ENCODE data around the gene ANKLE1. TPM values are rescaled to one million over a fixed set of nuclear protein-coding genes. Genes with fewer than 3 reads are reported as not detected.

The ANKLE1 gene
- total RNA-seq, 1 experiment from 2014 or later: 16.5 TPM

- TF ChIP-seq, protein P1, sequence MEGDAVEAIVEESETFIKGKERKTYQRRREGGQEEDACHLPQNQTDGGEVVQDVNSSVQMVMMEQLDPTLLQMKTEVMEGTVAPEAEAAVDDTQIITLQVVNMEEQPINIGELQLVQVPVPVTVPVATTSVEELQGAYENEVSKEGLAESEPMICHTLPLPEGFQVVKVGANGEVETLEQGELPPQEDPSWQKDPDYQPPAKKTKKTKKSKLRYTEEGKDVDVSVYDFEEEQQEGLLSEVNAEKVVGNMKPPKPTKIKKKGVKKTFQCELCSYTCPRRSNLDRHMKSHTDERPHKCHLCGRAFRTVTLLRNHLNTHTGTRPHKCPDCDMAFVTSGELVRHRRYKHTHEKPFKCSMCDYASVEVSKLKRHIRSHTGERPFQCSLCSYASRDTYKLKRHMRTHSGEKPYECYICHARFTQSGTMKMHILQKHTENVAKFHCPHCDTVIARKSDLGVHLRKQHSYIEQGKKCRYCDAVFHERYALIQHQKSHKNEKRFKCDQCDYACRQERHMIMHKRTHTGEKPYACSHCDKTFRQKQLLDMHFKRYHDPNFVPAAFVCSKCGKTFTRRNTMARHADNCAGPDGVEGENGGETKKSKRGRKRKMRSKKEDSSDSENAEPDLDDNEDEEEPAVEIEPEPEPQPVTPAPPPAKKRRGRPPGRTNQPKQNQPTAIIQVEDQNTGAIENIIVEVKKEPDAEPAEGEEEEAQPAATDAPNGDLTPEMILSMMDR (conservative IDR thresholded peaks at IDR 0.05): no peak
- no peaks in the 10 kb centered on the region for H3K27me3 Mint-ChIP-seq (ENCODE audit: low read depth)
- no peak overlapping the region for H2AFZ ChIP-seq (ENCODE audit: low read length)
- no peak overlapping the region for H3K18ac ChIP-seq (ENCODE audit: insufficient read length, low read depth, low read length)
- H3K4ac ChIP-seq (ENCODE audit: low read depth, low read length): no peak overlapping the region
- H2BK5ac ChIP-seq (ENCODE audit: insufficient read length, low read length): no peak overlapping the region
- H3K9ac ChIP-seq (ENCODE audit: extremely low read depth, insufficient read length, low read length): peak overlapping the region; percentile 32
- peaks cover 7% of the 10 kb centered on the region; the same call in 1 of the 2 replicates for H3K79me2 ChIP-seq (ENCODE audit: insufficient read depth, low read length)
- H2BK15ac ChIP-seq (ENCODE audit: low read depth, low read length): no peak overlapping the region
- H2BK20ac ChIP-seq (ENCODE audit: low read depth, low read length, poor library complexity, severe bottlenecking): no peak overlapping the region
- no peak overlapping the region for H2AK5ac ChIP-seq (ENCODE audit: insufficient read length, low read length)
- H3K14ac ChIP-seq (ENCODE audit: insufficient read depth, low read length): no peak overlapping the region
- H3K9me3 Mint-ChIP-seq: no peaks in the 10 kb centered on the region
- no peaks in the 10 kb centered on the region for H3K4me1 ChIP-seq (ENCODE audit: insufficient read depth, low read length)
- no peak overlapping the region for H3T11ph ChIP-seq (ENCODE audit: low read length)
- H3K4me1 Mint-ChIP-seq: peaks cover 17 to 25% of the 10 kb centered on the region in 2 experiments
- H4K20me1 ChIP-seq (ENCODE audit: control insufficient read depth, insufficient read depth, insufficient read length): no peaks in the 10 kb centered on the region
- H2BK12ac ChIP-seq (ENCODE audit: insufficient read length, low read depth, low read length): no peak overlapping the region
- H3K4me2 ChIP-seq (ENCODE audit: insufficient read depth, insufficient read length, low read length): peak overlapping the region; percentile 73
- no peak overlapping the region for H2BK120ac ChIP-seq (ENCODE audit: low read depth, low read length, poor library complexity, severe bottlenecking)
- H4K8ac ChIP-seq (replicated peaks; ENCODE audit: insufficient read length, low read depth, low read length): no peak overlapping the region
- no peak overlapping the region for H3K56ac ChIP-seq (ENCODE audit: insufficient read length, low read depth, low read length)
- peak overlapping the region; percentile 94 to 95 for H3K4me3 Mint-ChIP-seq
- H3K36me3 Mint-ChIP-seq (ENCODE audit: insufficient read depth in 1 of 3, low read depth in 3 of 3): peaks cover 9 to 22% (median 22%) of the 10 kb centered on the region in 3 experiments; a peak in 6 of 7 replicates
- no peaks in the 10 kb centered on the region for H3K27me3 ChIP-seq (ENCODE audit: insufficient read depth, low read length)
- WGBS (ENCODE audit: extremely low coverage, insufficient read length, low lambda C conversion rate): no CpG with 5 or more reads among the region's 23 CpGs
- no peak overlapping the region for H4K91ac ChIP-seq (ENCODE audit: insufficient read length, low read depth, low read length)
- H3K23me2 ChIP-seq (ENCODE audit: insufficient read length, low read depth, low read length, poor library complexity, severe bottlenecking): peaks cover 11% of the 10 kb centered on the region
- H3K27ac Mint-ChIP-seq: peak overlapping the region; percentile 88 to 98 (median 95); a peak in 5 of 7 replicates
- DNase-seq: no peak
- no peaks in the 10 kb centered on the region for H3K9me3 ChIP-seq (ENCODE audit: control insufficient read depth, low read depth, low read length)
- no peak overlapping the region for H3K27ac ChIP-seq (ENCODE audit: insufficient read length, low read depth, low read length)
- H4K5ac ChIP-seq (ENCODE audit: insufficient read length, low read depth, low read length): no peak overlapping the region
- no peak overlapping the region for H3K23ac ChIP-seq (ENCODE audit: insufficient read length, low read depth, low read length)
- peaks cover 6% of the 10 kb centered on the region for H3K79me1 ChIP-seq (ENCODE audit: insufficient read depth, low read depth, low read length, poor library complexity, severe bottlenecking)
These were observed 28.3 kb downstream of the ANKLE1 start for GRCh38 chr19:17309965-17310461.

Data from H9 (cell line).